ENCODE results near the gene EMILIN3. TPM values are rescaled to one million over a fixed set of nuclear protein-coding genes. Genes with fewer than 3 reads are reported as not detected.

The EMILIN3 gene
- total and polyA plus RNA-seq, 2 of the 4 experiments (the other 2 are of a cell fraction): under 0.01 to 0.07 TPM

- peaks cover 0 to 22% of the 10 kb centered on the region in 2 experiments; a peak in 2 of 4 replicates for H3K79me1 ChIP-seq (ENCODE audit: low read depth in 1 of 2, low read length in 2 of 2)
- H3K36me3 ChIP-seq (ENCODE audit: control insufficient read depth, insufficient read depth, low read length): no peaks in the 10 kb centered on the region
- H3K9me1 ChIP-seq (ENCODE audit: insufficient read depth, low read length): peaks cover 7% of the 10 kb centered on the region; the same call in 1 of the 2 replicates
- WGBS, 2 experiments (ENCODE audit: extremely low coverage in 2 of 2, insufficient read length in 1 of 2): no CpG with 5 or more reads among the region's 5 CpGs
- H3K56ac ChIP-seq (ENCODE audit: extremely low read depth, insufficient read depth, low read length): no peak overlapping the region
- TSS peak; percentile 75 for BruUV-seq (replicated peaks)
- peak overlapping the region; percentile 87 to 99 for H4K8ac ChIP-seq (ENCODE audit: low read depth in 2 of 2, low read length in 2 of 2)
- peak overlapping the region; percentile 28; the same call in 1 of the 2 replicates for H2BK120ac ChIP-seq (ENCODE audit: low read depth, low read length)
- ChIA-PET POLR2A (ENCODE audit: unreplicated experiment) (interaction anchor here (0.6 kb wide), 1 partner anchor 13 kb away, joined by 6 read pairs; no protein-coding TSS in a partner anchor), CTCF (no interaction called here)
- H3K4ac ChIP-seq (ENCODE audit: low read depth, low read length): peak overlapping the region; percentile 94; the same call in 1 of the 2 replicates
- no peak overlapping the region; the same call in 1 of the 2 replicates for H3K9ac ChIP-seq (ENCODE audit: low read depth, low read length)
- peak overlapping the region; percentile 97; the same call in 1 of the 2 replicates for H3K18ac ChIP-seq (ENCODE audit: low read depth, low read length)
- H3K27ac ChIP-seq (ENCODE audit: insufficient read depth, low read length): no peak overlapping the region
- intact Hi-C loops (cut with micrococcal nuclease) (loop anchor here (5.0 kb wide), 3 partner anchors 41 to 141 kb away; no protein-coding TSS in a partner anchor), dilution Hi-C loops (cut with HindIII; ENCODE audit: low sequenced_read_pairs, unreplicated experiment) (no loop called here), in situ Hi-C loops (cut with MboI; ENCODE audit: low sequenced_read_pairs) (no loop called here)
- no peak overlapping the region for H2AK9ac ChIP-seq (replicated peaks; ENCODE audit: low read depth, low read length, poor library complexity)
- H4K5ac ChIP-seq (ENCODE audit: low read depth, low read length): peak overlapping the region; percentile 94; the same call in 1 of the 2 replicates
- no peak overlapping the region for H3K4me3 ChIP-seq (ENCODE audit: insufficient read depth, low read depth, low read length)
- H3K9me3 ChIP-seq (ENCODE audit: control insufficient read depth, insufficient read depth, low read length): no peaks in the 10 kb centered on the region
- H4K91ac ChIP-seq (ENCODE audit: insufficient read depth, low read depth, low read length): peak overlapping the region; percentile 84; the same call in 1 of the 2 replicates
- H3K23ac ChIP-seq (ENCODE audit: low read depth, low read length): no peak overlapping the region; the same call in 1 of the 2 replicates
- no peak overlapping the region for H2BK20ac ChIP-seq (ENCODE audit: low read depth, low read length)
- peaks cover 12% of the 10 kb centered on the region for H4K20me1 ChIP-seq (ENCODE audit: insufficient read depth, low read length)
- no peak overlapping the region for H2AFZ ChIP-seq (replicated peaks; ENCODE audit: low read length, poor library complexity)
- H2AK5ac ChIP-seq (ENCODE audit: low read depth, low read length): peak overlapping the region; percentile 27; the same call in 1 of the 2 replicates
- H3K14ac ChIP-seq (replicated peaks; ENCODE audit: low read depth, low read length): peak overlapping the region; percentile 99
- H3K4me1 ChIP-seq (ENCODE audit: control insufficient read depth, insufficient read depth, low read length): peaks cover 4% of the 10 kb centered on the region
- H3K27me3 ChIP-seq (ENCODE audit: control insufficient read depth, insufficient read depth, low read length): no peaks in the 10 kb centered on the region
- H2BK15ac ChIP-seq (ENCODE audit: low read depth, low read length): 0 out of 3 replicates have a peak overlapping the region, but pooled peaks have one; percentile 67
- peak overlapping the region; percentile 76 for H2BK5ac ChIP-seq (ENCODE audit: low read depth, low read length, poor library complexity, severe bottlenecking)
- H3K4me2 ChIP-seq (ENCODE audit: low read depth, low read length): no peak overlapping the region; the same call in 1 of the 2 replicates
- TF ChIP-seq CTCF (conservative IDR thresholded peaks at IDR 0.05; ENCODE audit: low read depth, low read length): no peak
- TF ChIP-seq RAD21 (IDR thresholded peaks at IDR 0.05; ENCODE audit: low read length): no peak
- no peak for TF ChIP-seq SMC3 (IDR thresholded peaks at IDR 0.05; ENCODE audit: low read depth, low read length)
- TF ChIP-seq MXI1 (IDR thresholded peaks at IDR 0.05; ENCODE audit: borderline replicate concordance, low read depth, low read length): no peak
- TF ChIP-seq MAZ (IDR thresholded peaks at IDR 0.05; ENCODE audit: borderline replicate concordance, low read depth, low read length): no peak
- TF ChIP-seq POLR2A (IDR thresholded peaks at IDR 0.05; ENCODE audit: low read depth, low read length): no peak
- no peak for TF ChIP-seq RCOR1 (IDR thresholded peaks at IDR 0.05; ENCODE audit: insufficient replicate concordance, low read length)
- no peak for TF ChIP-seq CHD1 (IDR thresholded peaks at IDR 0.05; ENCODE audit: low read depth, low read length)
- no peak for TF ChIP-seq FOS (IDR thresholded peaks at IDR 0.05; ENCODE audit: low read depth, low read length)
- TF ChIP-seq ELK1 (IDR thresholded peaks at IDR 0.05; ENCODE audit: borderline replicate concordance, low read depth, low read length): no peak
- TF ChIP-seq NFE2L2 (IDR thresholded peaks at IDR 0.05; ENCODE audit: low read depth, low read length): no peak
- TF ChIP-seq USF2 (IDR thresholded peaks at IDR 0.05; ENCODE audit: low read depth, low read length): no peak
- no peak for TF ChIP-seq BHLHE40 (IDR thresholded peaks at IDR 0.05; ENCODE audit: low read depth, low read length)
- no peak for TF ChIP-seq CEBPB (IDR thresholded peaks at IDR 0.05; ENCODE audit: low read depth, low read length)
- TF ChIP-seq MAFK (IDR thresholded peaks at IDR 0.05; ENCODE audit: low read depth, low read length): no peak
- TF ChIP-seq RFX5 (IDR thresholded peaks at IDR 0.05; ENCODE audit: low read depth, low read length): no peak
- ATAC-seq (ENCODE audit: low read depth) (no peak), DNase-seq (no peak)
Observed at GRCh38 chr20:41318271-41318649, 48.4 kb downstream of the EMILIN3 start.

Measured in IMR-90 (cell line).